OCI-LY7 (cell line): ENCODE measurements around the gene JAKMIP3. TPM values are rescaled to one million over a fixed set of nuclear protein-coding genes. Genes with fewer than 3 reads are reported as not detected.

Experiments
- BruUV-seq: library from RNA; stranded (reverse); fragments of 400-500 nt; replicated peaks from 2 replicates; lab custom pipeline; 2021; lab: Mats Ljungman, UMichigan
- CTCF ChIA-PET: fragments of 300-600 bp; sonication (Branson Sonifier 250); formaldehyde crosslinking; loops from one replicate; lab custom pipeline; 2022; ENCODE audit warnings: antibody characterized with exemption; ENCODE audit not compliant: unreplicated experiment; lab: Charles Lee
- POLR2A ChIA-PET: fragments of 300-600 bp; sonication (Branson Sonifier 250); formaldehyde crosslinking; loops from one replicate; lab custom pipeline; 2022; ENCODE audit warnings: antibody characterized with exemption; lab: Charles Lee
- DNase-seq: peaks from one replicate; pipeline ENCODE4 v3.0.0-alpha.2; 2015; ENCODE audit warnings: low spot score
- H2AFZ ChIP-seq: fragments of 200-600 bp; sonication (generic), shearing (Covaris generic); 2 replicates; pipeline ENCODE4 v1.6.1; 2014; ENCODE audit warnings: mild to moderate bottlenecking, antibody characterized with exemption, low read length, moderate library complexity
- H3K27ac ChIP-seq: fragments of 200-600 bp; sonication (generic); 2 replicates; pipeline ENCODE4 v1.5.1; 2014; ENCODE audit warnings: mixed run types, low read depth, mild to moderate bottlenecking, moderate library complexity, low read length, inconsistent platforms; ENCODE audit not compliant: poor library complexity, severe bottlenecking
- H3K36me3 ChIP-seq: fragments of 200-600 bp; sonication (generic); 2 replicates; pipeline ENCODE4 v1.6.1; 2014; ENCODE audit warnings: mild to moderate bottlenecking, antibody characterized with exemption, low read length, moderate library complexity, mixed read lengths; ENCODE audit not compliant: insufficient read depth
- H3K4me1 ChIP-seq: fragments of 200-600 bp; sonication (generic); 2 replicates; pipeline ENCODE4 v1.5.1; 2014; ENCODE audit warnings: mild to moderate bottlenecking, low read length; ENCODE audit not compliant: insufficient read depth, poor library complexity, severe bottlenecking
- H3K4me2 ChIP-seq: fragments of 200-600 bp; sonication (generic); 2 replicates; pipeline ENCODE4 v1.6.1; 2014; ENCODE audit warnings: mild to moderate bottlenecking, low read length
- H3K4me3 ChIP-seq: fragments of 200-600 bp; sonication (generic); 2 replicates; pipeline ENCODE4 v1.5.1; 2014; ENCODE audit warnings: mild to moderate bottlenecking, low read depth, low read length; ENCODE audit not compliant: poor library complexity, severe bottlenecking
- H3K79me2 ChIP-seq: fragments of 200-600 bp; sonication (generic); 2 replicates; pipeline ENCODE4 v1.6.1; 2016; ENCODE audit warnings: low read depth, mild to moderate bottlenecking, low read length, moderate library complexity, mixed read lengths; ENCODE audit not compliant: insufficient read depth
- H3K9me2 ChIP-seq: fragments of 200-600 bp; sonication (generic); 2 replicates; pipeline ENCODE4 v1.6.1; 2016; ENCODE audit warnings: mild to moderate bottlenecking, low read length, mixed read lengths; ENCODE audit not compliant: insufficient read depth
- H3K9me3 ChIP-seq: fragments of 200-600 bp; sonication (generic); 2 replicates; pipeline ENCODE4 v1.6.1; 2014; ENCODE audit warnings: mild to moderate bottlenecking, mixed run types, low read length, mixed read lengths
- H4K20me1 ChIP-seq: fragments of 200-600 bp; sonication (generic); 2 replicates; pipeline ENCODE4 v1.6.1; 2014; ENCODE audit warnings: mild to moderate bottlenecking, antibody characterized with exemption, low read length, moderate library complexity, mixed read lengths; ENCODE audit not compliant: insufficient read depth
- CTCF ChIP-seq: fragments of 200-600 bp; sonication (generic); conservative IDR thresholded peaks from 2 replicates; pipeline ENCODE4 v1.5.1; 2014; ENCODE audit warnings: mild to moderate bottlenecking, antibody characterized with exemption, low read length, moderate library complexity, mixed read lengths
- EZH2phosphoT487 ChIP-seq: fragments of 200-600 bp; sonication (generic); IDR thresholded peaks from 2 replicates; pipeline ENCODE4 v1.6.1; 2018; ENCODE audit warnings: low read depth, borderline replicate concordance, mild to moderate bottlenecking, mixed run types, antibody characterized with exemption, low read length, moderate library complexity, mixed read lengths
- intact Hi-C: fragments of 100-400 bp; cut with micrococcal nuclease; formaldehyde crosslinking; loops from one replicate; pipeline ENCODE4 v1.10.0; 2022; ENCODE audit not compliant: unreplicated experiment
- total RNA-seq, 2 experiments: library from RNA; depleted of rRNA in 1 of 2; stranded (reverse); fragments of >200 nt in 1 of 2; shearing (Covaris generic) in 1 of 2; gene quantifications; 2 replicates each; pipeline ENCODE4 v1.2.3, GENCODE V29; 2014 to 2022

Gene JAKMIP3
- total RNA-seq, 2 experiments from 2014 or later: 0.54 to 0.89 TPM

- no peak for DNase-seq
- Histone ChIP-seq H4K20me1 (no peaks in the 10 kb centered on the region), H3K27ac (no peak overlapping the region), H3K9me2 (no peaks in the 10 kb centered on the region), H3K36me3 (no peaks in the 10 kb centered on the region), H2AFZ (no peak overlapping the region), H3K9me3 (peaks cover 16% of the 10 kb centered on the region; the same call in 1 of the 2 replicates), H3K79me2 (no peaks in the 10 kb centered on the region), H3K4me2 (no peak overlapping the region), H3K4me3 (no peak overlapping the region), H3K4me1 (no peaks in the 10 kb centered on the region)
- BruUV-seq: no TSS peak
- ChIA-PET POLR2A (no interaction called here), CTCF (no interaction called here)
- TF ChIP-seq CTCF (no peak), EZH2phosphoT487 (no peak)
- intact Hi-C loops: no loop called here
Observed at GRCh38 chr10:132054564-132054963, 11.2 kb upstream of the JAKMIP3 start.

- Histone ChIP-seq H3K4me1 (no peaks in the 10 kb centered on the region), H3K36me3 (no peaks in the 10 kb centered on the region), H3K79me2 (no peaks in the 10 kb centered on the region), H3K9me2 (no peaks in the 10 kb centered on the region), H3K9me3 (peaks cover 16% of the 10 kb centered on the region; the same call in 1 of the 2 replicates), H3K4me3 (no peak overlapping the region), H4K20me1 (no peaks in the 10 kb centered on the region), H3K4me2 (no peak overlapping the region), H2AFZ (no peak overlapping the region), H3K27ac (no peak overlapping the region)
- POLR2A ChIA-PET: no interaction called here
- intact Hi-C loops: no loop called here
- CTCF ChIA-PET: no interaction called here
- TF ChIP-seq EZH2phosphoT487 (no peak), CTCF (no peak)
- BruUV-seq: no TSS peak
- no peak for DNase-seq
Observed at GRCh38 chr10:132055616-132056015, 10.1 kb upstream of the JAKMIP3 start.

DNA sequence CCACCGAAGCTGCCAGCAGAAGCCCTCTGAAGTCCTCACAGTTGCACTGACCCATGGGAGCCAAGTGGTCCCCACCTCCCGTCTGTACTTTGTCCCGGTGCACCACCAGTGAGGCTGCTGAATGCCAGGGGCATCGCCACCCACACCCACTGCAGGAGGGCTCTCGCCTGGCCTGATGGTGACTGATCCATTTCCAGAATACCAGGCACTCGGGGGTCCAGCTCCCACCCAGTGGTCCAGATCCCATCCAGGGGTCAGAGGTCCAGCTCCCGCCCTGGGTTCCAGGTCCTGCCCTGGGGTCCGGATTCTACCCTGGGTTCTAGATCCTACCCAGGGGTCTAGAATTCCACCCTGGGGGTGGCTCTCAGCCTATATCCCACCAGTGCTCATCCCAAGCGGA, 9.1 kb upstream of the JAKMIP3 start:
- H4K20me1 ChIP-seq: no peaks in the 10 kb centered on the region
- DNase-seq: no peak
- H3K9me3 ChIP-seq: peaks cover 16% of the 10 kb centered on the region; the same call in 1 of the 2 replicates
- H3K36me3 ChIP-seq: no peaks in the 10 kb centered on the region
- no peaks in the 10 kb centered on the region for H3K9me2 ChIP-seq
- H3K4me3 ChIP-seq: no peak overlapping the region
- H2AFZ ChIP-seq: no peak overlapping the region
- no TSS peak for BruUV-seq
- no peaks in the 10 kb centered on the region for H3K79me2 ChIP-seq
- TF ChIP-seq CTCF (no peak), EZH2phosphoT487 (no peak)
- ChIA-PET CTCF (no interaction called here), POLR2A (no interaction called here)
- no peak overlapping the region for H3K27ac ChIP-seq
- H3K4me1 ChIP-seq: no peaks in the 10 kb centered on the region
- H3K4me2 ChIP-seq: no peak overlapping the region
- intact Hi-C loops: no loop called here
